B cell (primary cell): ENCODE data around the gene USPL1. TPM values are rescaled to one million over a fixed set of nuclear protein-coding genes. Genes with fewer than 3 reads are reported as not detected.

Experiments
- ATAC-seq: fragments of 200-7000 bp; cut with Tn5 transposase; one replicate; pipeline ENCODE4 v1.10.0; 2021; ENCODE audit warnings: low read depth, mild to moderate bottlenecking, moderate number of reproducible peaks, moderate library complexity
- CTCF ChIA-PET: fragments of 350-600 bp; sonication (Branson Sonifier 250); formaldehyde crosslinking; loops from one replicate; lab custom pipeline; 2021; ENCODE audit warnings: antibody characterized with exemption, inconsistent platforms; lab: Charles Lee
- POLR2A ChIA-PET: fragments of 350-600 bp; sonication (Branson Sonifier 250); formaldehyde crosslinking; loops from one replicate; lab custom pipeline; 2021; ENCODE audit warnings: antibody characterized with exemption; lab: Charles Lee
- DNase-seq: peaks from one replicate; pipeline ENCODE4 v3.0.0; 2013
- H2AFZ ChIP-seq: 2 replicates; pipeline ENCODE4 v1.6.1; 2012; ENCODE audit warnings: mild to moderate bottlenecking, low read depth, low read length; ENCODE audit not compliant: insufficient read depth, poor library complexity, severe bottlenecking
- H3K27ac ChIP-seq, 2 donors: 1 replicate in 1 of 2; 2 replicates in 1 of 2; pipeline ENCODE4 v1.5.1; 2012 to 2013; ENCODE audit warnings: low read length in 2 of 2, mild to moderate bottlenecking in 2 of 2, moderate library complexity in 1 of 2
- H3K27me3 ChIP-seq, 4 experiments: fragments of 200-600 bp in 1 of 4; sonication (generic) in 1 of 4; replicated peaks in 1 of 4; 1 replicate in 2 of 4; 2 replicates in 2 of 4; pipeline versions ENCODE4 v1.6.1 to v1.7.0; 2013 to 2016; ENCODE audit warnings: low read length in 3 of 4, mild to moderate bottlenecking in 2 of 4, mixed read lengths in 1 of 4, moderate library complexity in 1 of 4; ENCODE audit not compliant: insufficient read depth in 4 of 4, control insufficient read depth in 3 of 4; ENCODE audit errors: control extremely low read depth in 1 of 4
- H3K36me3 ChIP-seq, 2 experiments: replicated peaks in 1 of 2; 1 replicate in 1 of 2; 2 replicates in 1 of 2; pipeline versions ENCODE4 v1.6.1 to v1.7.1; 2013; ENCODE audit warnings: low read length in 1 of 2; ENCODE audit not compliant: insufficient read depth in 2 of 2, control insufficient read depth in 1 of 2; ENCODE audit errors: control extremely low read depth in 1 of 2, extremely low read depth in 1 of 2
- H3K4me1 ChIP-seq, 2 donors: fragments of 200-600 bp in 1 of 2; sonication (generic) in 1 of 2; 1 replicate in 1 of 2; 2 replicates in 1 of 2; pipeline versions ENCODE4 v1.5.1 to v1.6.1; 2013 to 2017; ENCODE audit warnings: low read length in 2 of 2; ENCODE audit not compliant: control insufficient read depth in 2 of 2, insufficient read depth in 2 of 2
- H3K4me2 ChIP-seq: replicated peaks from 2 replicates; pipeline ENCODE3; 2012; ENCODE audit warnings: mild to moderate bottlenecking, low read depth, low read length; ENCODE audit not compliant: poor library complexity, severe bottlenecking
- H3K4me3 ChIP-seq, 5 experiments: fragments of 200-600 bp in 1 of 5; sonication (generic) in 1 of 5; 1 replicate in 3 of 5; 2 replicates in 2 of 5; pipeline versions ENCODE4 v1.5.1 to v1.7.0; 2011 to 2016; ENCODE audit warnings: low read length in 4 of 5, mild to moderate bottlenecking in 4 of 5, low read depth in 2 of 5, control low read depth in 1 of 5, moderate library complexity in 1 of 5; ENCODE audit not compliant: insufficient read depth in 1 of 5; ENCODE audit errors: control extremely low read depth in 1 of 5, extremely low read depth in 1 of 5
- H3K79me2 ChIP-seq: fragments of 200-600 bp; sonication (generic); one replicate; pipeline ENCODE4 v1.6.0; 2016; ENCODE audit warnings: low read length; ENCODE audit not compliant: control insufficient read depth, insufficient read depth
- H3K9ac ChIP-seq: fragments of 200-600 bp; sonication (generic); 2 replicates; pipeline ENCODE4 v1.6.1; 2017; ENCODE audit warnings: mild to moderate bottlenecking, low read length, moderate library complexity
- H3K9me3 ChIP-seq, 3 donors: one replicate each; pipeline versions ENCODE4 v1.6.1 to v1.7.1; 2013; ENCODE audit warnings: low read length in 2 of 3; ENCODE audit not compliant: control insufficient read depth in 2 of 3, insufficient read depth in 1 of 3; ENCODE audit errors: control extremely low read depth in 1 of 3
- H4K20me1 ChIP-seq: 2 replicates; pipeline ENCODE4 v1.6.0; 2012; ENCODE audit warnings: mild to moderate bottlenecking, low read length; ENCODE audit not compliant: insufficient read depth, control insufficient read depth, poor library complexity, severe bottlenecking
- H3K27ac Mint-ChIP-seq: one replicate; pipeline ENCODE4 v1.8.0; 2021; ENCODE audit warnings: mixed read lengths
- H3K27me3 Mint-ChIP-seq: one replicate; pipeline ENCODE4 v1.8.0; 2021; ENCODE audit warnings: mixed read lengths
- H3K4me1 Mint-ChIP-seq: one replicate; pipeline ENCODE4 v1.8.0; 2021; ENCODE audit warnings: mixed read lengths
- H3K4me3 Mint-ChIP-seq: one replicate; pipeline ENCODE4 v1.8.0; 2021; ENCODE audit warnings: mixed read lengths
- H3K9me3 Mint-ChIP-seq: one replicate; pipeline ENCODE4 v1.8.0; 2022; ENCODE audit warnings: mixed read lengths; ENCODE audit not compliant: insufficient read depth
- CTCF ChIP-seq: fragments of 200-600 bp; IDR thresholded peaks from one replicate; pipeline ENCODE4 v1.8.0; 2022; ENCODE audit warnings: antibody characterized with exemption, mild to moderate bottlenecking
- EZH2 ChIP-seq: IDR thresholded peaks from 2 replicates; pipeline ENCODE4 v1.6.1; 2012; ENCODE audit warnings: borderline replicate concordance, low read depth, mild to moderate bottlenecking, moderate library complexity, low read length; ENCODE audit not compliant: insufficient read depth, poor library complexity, severe bottlenecking
- WGBS: methylation state at CpG from one replicate; pipeline ENCODE4 v1.1.5; 2013; ENCODE audit warnings: missing lambda C conversion rate; ENCODE audit not compliant: insufficient coverage; 5-methylcytosine and 5-hydroxymethylcytosine counted together
- intact Hi-C: fragments of 100-400 bp; cut with micrococcal nuclease; formaldehyde crosslinking; loops from one replicate; pipeline ENCODE4 v1.10.0; 2022
- polyA plus RNA-seq: library from polyadenylated mRNA; depleted of rRNA; stranded (reverse); fragments of >200 nt; gene quantifications from 2 replicates; pipeline ENCODE4 v1.2.3, GENCODE V29; 2012
- total RNA-seq, 2 donors: library from RNA; stranded (reverse); fragments of 120-200 nt in 1 of 2; gene quantifications; 1 replicate in 1 of 2; 2 replicates in 1 of 2; pipeline versions ENCODE4 v1.2.3 to v1.2.4, GENCODE V29; 2013 to 2022

Gene USPL1
- total and polyA plus RNA-seq, 2 donors (not counting 1 experiment from before 2014, with no cell fraction given): 30.2 to 55.8 TPM

- H3K27me3 Mint-ChIP-seq: peaks cover 8% of the 10 kb centered on the region
- Histone ChIP-seq H3K36me3 (no peaks in the 10 kb centered on the region), H4K20me1 (no peaks in the 10 kb centered on the region), H3K4me3 (no peak overlapping the region), H3K9me3 (no peaks in the 10 kb centered on the region), H3K4me2 (no peak overlapping the region), H3K27ac (no peak overlapping the region), H3K4me1 (peaks cover 2 to 5% of the 10 kb centered on the region in 2 donors), H3K79me2 (no peaks in the 10 kb centered on the region), H3K9ac (no peak overlapping the region), H2AFZ (no peak overlapping the region), H3K27me3 (no peaks in the 10 kb centered on the region)
- no peak overlapping the region for H3K27ac Mint-ChIP-seq
- H3K4me1 Mint-ChIP-seq: peaks cover 11% of the 10 kb centered on the region
- ChIA-PET CTCF (no interaction called here), POLR2A (no interaction called here)
- WGBS: 100% methylated on average over 1 of the region's 4 CpGs
- TF ChIP-seq EZH2 (no peak), CTCF (no peak)
- no peak overlapping the region for H3K4me3 Mint-ChIP-seq
- intact Hi-C loops: no loop called here
- H3K9me3 Mint-ChIP-seq: no peaks in the 10 kb centered on the region
- no peak for ATAC-seq
- DNase-seq: no peak
Observed at GRCh38 chr13:30702006-30702405, 84.3 kb downstream of the USPL1 start.

- TF ChIP-seq CTCF (no peak), EZH2 (no peak)
- no peak overlapping the region for H3K4me3 Mint-ChIP-seq
- no peak overlapping the region for H3K27ac ChIP-seq
- ATAC-seq (no peak), DNase-seq (no peak)
- peaks cover 8% of the 10 kb centered on the region for H3K27me3 Mint-ChIP-seq
- ChIA-PET POLR2A (no interaction called here), CTCF (no interaction called here)
- no peaks in the 10 kb centered on the region for H3K79me2 ChIP-seq
- no peaks in the 10 kb centered on the region for H4K20me1 ChIP-seq
- WGBS: 55% methylated on average over 2 of the region's 6 CpGs
- H3K9me3 ChIP-seq: no peaks in the 10 kb centered on the region
- no peaks in the 10 kb centered on the region for H3K4me1 ChIP-seq
- H3K27ac Mint-ChIP-seq: no peak overlapping the region
- no peak overlapping the region for H3K4me3 ChIP-seq
- peaks cover 5% of the 10 kb centered on the region for H3K4me1 Mint-ChIP-seq
- no peak overlapping the region for H3K4me2 ChIP-seq
- no peaks in the 10 kb centered on the region for H3K36me3 ChIP-seq
- H3K9me3 Mint-ChIP-seq: no peaks in the 10 kb centered on the region
- no peaks in the 10 kb centered on the region for H3K27me3 ChIP-seq
- intact Hi-C loops: no loop called here
- H2AFZ ChIP-seq: no peak overlapping the region
- H3K9ac ChIP-seq: no peak overlapping the region
Observed at GRCh38 chr13:30704596-30704995, 86.9 kb downstream of the USPL1 start.
